HG03432 (cell line): Measurements from ENCODE around the gene ITGA7.

Experiments used
- ATAC-seq: cut with Tn5 transposase; IDR thresholded peaks from one replicate; pipeline ENCODE4 v1.9.1; 2021; ENCODE audit warnings: mild to moderate bottlenecking, moderate library complexity; ENCODE audit not compliant: unreplicated experiment

The ITGA7 gene

GRCh38 chr12:55720071-55720564 lies 12.4 kb upstream of the ITGA7 start, which contains the start of gene RDH5:
TSS of gene RDH5 (plus strand) at chr12:55720393. CDS start at chr12:55721185, 792 bp downstream.
- no peak for ATAC-seq

GRCh38 chr12:55719371-55719770 lies 11.7 kb upstream of the ITGA7 start:
- ATAC-seq = no peak

DNA sequence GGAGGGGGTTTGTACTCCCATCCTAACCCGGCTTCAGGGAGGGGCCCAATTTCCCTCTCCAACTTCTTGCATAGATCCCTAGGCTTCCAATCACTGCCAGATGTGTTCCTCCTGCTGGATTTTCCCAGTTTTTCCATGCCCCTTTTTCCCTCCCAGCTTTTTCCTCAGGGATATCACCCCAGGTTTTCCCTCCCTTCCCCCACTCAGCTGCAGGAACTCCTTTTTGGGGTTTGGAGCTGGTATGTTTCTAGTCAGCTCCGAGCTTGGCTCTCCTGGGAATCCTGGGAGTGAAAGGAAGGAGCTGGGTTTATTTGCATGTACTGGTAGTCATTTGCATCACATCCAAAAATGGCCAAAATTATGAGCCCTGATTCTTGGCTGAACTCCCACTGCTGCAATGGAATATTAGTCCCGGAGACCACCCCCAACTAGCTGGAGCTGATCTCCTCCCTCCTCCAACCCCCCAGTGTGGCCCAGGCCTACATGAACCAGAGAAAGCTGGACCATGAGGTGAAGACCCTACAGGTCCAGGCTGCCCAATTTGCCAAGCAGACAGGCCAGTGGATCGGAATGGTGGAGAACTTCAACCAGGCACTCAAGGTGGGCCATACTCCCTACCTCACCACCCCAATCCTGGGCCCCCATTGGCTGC lies 11.0 kb upstream of the ITGA7 start:
- ATAC-seq = no peak

- no peak for ATAC-seq
These were observed 10.3 kb upstream of the ITGA7 start for GRCh38 chr12:55718015-55718414.

DNA sequence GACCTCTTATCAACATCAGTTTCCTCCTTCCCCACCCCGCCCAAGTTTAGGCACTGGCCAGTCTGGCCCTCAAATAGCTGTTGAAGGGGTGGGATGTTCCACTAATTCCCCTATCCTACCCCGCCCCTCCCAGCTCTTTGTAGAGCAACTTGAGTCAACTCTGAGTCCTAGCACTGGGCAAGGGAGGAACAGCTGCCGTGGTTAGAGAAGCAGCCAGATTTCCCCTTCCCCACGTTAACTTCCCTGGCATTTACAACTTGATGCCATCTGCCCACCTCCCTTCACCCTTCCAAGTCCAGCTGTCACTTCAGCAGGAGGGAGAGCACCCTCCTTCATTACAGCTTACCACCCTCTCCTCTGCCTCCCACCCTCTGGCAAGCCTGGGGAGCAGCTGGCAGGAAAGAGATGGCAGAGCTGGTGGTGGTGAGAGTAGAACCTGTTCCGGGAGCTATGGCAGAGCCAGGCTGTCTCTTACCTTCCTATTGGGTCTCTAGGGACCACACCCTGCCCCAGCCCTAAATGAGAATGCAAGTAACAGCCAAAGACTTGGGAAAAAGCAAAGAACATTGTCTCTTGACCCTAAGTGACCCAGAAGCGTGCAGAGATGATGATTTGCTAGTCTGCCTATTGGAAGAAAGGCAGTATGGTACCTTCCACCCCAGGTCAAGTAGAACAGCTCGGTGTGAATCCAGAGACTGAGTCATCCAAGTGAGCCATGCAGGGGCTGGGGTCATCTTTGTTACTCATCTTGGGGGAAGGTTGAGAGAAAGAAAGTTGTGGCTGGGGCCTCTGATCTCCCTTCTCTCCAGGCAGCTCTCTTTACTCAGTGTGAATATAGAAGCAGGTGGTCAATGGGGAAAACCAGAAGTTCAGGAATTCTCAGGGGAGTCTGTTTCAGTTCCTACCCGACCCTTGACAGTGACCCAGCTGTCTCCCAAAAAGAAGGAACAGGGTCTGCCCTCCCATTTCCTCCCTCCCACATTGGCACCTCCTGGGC lies 9.6 kb upstream of the ITGA7 start:
- ATAC-seq = no peak

- ATAC-seq = no peak
These were observed 8.9 kb upstream of the ITGA7 start for GRCh38 chr12:55716582-55716957.

DNA sequence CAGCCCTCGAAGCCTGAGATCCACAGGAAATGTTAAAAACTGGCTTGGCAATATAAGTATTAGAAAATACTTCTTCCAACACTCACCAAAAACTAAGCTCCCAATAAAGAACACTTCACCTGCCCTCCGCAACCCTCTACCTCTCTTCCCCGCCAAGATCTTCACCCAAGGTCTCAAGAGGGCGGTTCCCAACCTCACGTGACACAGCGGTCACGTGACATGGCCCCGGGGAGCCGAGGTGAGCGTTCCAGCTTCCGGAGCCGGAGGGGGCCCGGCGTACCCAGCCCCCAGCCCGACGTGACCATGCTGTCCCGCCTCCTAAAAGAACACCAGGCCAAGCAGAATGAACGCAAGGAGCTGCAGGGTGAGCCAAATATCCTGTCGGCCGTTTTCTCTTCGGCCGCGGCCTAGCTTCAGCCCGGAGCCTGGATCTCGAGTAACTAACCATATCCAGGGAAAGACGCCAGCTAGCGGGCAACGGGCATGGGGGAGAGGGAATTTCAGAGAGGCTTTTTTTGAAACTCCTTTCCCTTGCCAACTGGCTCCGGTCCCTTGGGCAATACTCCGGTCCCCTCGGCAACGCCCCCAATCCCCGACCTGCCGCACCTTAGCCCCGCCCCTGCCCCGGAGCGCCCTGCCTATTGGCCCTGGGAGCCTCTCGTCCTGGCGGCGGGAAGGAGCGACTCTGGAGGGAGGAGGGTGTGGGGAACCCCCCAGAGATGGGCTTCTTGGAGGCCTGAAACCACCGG lies 8.3 kb upstream of the ITGA7 start, which contains the start of gene BLOC1S1:
BLOC1S1 (plus strand) TSS at position 214 of the 749 bp plus-strand sequence; CDS start at position 220, 6 bp downstream.
- peak; percentile 95 for ATAC-seq

DNA sequence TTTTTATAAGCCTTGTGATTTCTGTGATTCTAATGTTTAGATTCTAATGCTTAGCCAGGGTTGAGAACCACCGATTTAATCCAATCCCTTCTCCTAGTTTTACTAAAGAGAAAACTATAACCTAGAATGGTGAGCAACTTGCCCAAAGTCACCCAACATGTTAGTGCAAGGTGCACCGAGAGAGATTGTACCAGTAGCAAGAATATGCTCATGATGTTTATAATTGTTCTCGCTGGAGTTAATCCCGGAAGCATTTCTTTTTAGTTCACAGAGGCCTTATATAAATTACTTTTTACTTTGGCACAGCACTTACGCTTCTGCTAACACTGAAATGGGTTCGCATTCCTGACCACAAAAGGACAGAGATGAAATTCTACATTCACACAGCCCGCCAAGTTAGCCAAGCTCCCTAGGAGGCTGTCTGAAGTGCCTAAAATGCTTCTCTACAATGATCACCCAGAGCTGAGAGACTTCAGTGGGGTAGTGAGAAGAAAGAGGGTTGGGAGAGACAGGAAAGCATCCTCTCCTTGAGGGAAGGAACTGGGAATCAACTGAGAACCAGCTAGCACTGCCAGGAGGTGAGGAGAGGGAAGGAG lies 7.6 kb upstream of the ITGA7 start:
- ATAC-seq = no peak

GRCh38 chr12:55713721-55714120 lies 6.0 kb upstream of the ITGA7 start:
- ATAC-seq = no peak

DNA sequence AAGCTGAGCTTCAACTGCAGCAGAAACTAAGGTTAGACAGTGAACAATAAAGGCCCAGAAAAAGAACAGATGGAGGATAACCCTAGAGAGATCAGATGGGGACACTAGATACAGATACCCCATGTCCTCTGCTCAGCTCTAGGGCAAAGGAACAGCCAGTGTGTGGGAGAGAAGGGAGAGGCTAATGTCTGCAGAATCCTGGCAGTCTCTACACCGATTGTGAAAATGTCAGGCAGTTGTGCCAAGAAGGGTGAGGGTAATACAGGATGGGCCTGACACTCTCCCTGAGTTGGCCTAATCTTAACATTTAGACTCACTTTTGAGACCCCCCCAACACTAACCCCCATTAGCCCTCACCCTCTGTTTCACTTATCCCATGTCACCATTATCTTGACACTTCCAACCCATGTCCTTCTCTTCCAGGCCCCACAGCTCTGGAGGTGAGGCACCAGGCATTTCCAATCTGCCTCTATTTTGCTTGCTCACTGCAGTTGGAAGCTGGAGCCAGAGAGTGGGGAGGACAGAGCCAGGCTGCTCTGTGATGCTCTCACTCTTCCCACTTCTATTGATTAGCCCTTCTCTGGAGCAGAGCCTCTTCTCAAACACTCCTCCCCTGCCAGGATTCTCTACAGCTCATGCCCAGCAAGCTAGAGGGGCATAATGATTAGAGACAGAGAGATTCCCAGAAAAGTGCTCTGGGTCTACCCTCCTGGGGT lies 5.2 kb upstream of the ITGA7 start:
- ATAC-seq = no peak

DNA sequence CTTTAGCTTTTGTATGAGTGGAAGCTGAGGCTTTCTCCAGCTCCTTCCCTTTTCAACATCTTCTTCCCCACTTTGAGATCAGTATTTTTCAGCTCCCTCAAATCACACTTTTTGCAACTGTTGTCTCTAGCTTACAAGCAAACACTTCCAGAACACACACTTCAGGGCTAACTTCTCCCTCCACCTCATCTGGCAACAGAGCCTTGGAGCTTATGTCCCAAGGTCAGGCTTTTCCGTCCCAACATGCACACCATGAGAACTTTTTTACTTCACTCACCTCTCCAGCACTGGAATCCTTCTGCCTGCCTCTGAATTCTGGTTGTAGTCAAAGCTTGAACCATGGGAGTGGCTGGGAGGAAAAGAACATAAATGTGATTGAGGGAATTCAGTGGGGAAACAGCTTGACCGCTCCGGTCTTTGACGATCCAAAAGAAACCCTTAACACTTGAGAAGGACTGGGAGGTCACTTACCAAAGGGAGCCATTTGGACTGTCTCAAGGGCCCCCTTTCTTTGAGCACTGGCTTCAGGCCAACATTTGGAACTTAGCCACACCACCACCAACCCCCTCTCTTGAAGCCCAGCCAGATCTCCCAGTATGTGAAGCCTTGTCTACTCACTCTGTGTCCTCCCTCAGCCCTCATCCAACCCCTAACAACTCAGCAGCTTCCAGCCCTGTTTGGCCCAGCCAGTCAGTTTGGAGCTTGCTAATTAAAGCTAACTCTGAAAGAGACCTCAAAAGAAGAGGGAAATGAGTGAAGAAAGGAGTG lies 4.3 kb upstream of the ITGA7 start:
- no peak for ATAC-seq

- no peak for ATAC-seq
These were observed 1.1 kb upstream of the ITGA7 start for GRCh38 chr12:55708695-55709233.

DNA sequence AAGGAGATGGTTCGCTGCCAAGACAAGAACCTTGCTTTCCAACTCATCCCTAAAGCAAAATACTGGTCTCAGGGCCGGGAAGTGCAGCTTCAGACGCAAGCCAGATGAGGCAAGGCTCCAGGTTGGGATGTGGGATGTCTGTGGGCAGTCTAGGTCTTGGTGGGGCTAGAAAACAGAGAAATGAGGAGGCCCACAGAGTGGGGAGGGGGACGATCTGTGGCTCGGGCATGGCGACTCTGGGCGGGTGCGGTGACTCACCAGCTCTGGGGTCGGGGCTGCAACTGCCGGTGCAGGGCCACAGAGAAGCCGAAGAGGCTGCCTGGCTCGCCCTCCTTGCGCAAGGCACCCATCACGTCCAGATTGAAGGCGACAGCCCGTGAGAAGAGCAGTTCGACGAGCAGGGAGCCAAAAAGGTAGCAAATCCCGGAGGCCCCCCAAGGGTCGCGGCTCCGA lies 459 bp downstream of the ITGA7 start:
- no peak for ATAC-seq

DNA sequence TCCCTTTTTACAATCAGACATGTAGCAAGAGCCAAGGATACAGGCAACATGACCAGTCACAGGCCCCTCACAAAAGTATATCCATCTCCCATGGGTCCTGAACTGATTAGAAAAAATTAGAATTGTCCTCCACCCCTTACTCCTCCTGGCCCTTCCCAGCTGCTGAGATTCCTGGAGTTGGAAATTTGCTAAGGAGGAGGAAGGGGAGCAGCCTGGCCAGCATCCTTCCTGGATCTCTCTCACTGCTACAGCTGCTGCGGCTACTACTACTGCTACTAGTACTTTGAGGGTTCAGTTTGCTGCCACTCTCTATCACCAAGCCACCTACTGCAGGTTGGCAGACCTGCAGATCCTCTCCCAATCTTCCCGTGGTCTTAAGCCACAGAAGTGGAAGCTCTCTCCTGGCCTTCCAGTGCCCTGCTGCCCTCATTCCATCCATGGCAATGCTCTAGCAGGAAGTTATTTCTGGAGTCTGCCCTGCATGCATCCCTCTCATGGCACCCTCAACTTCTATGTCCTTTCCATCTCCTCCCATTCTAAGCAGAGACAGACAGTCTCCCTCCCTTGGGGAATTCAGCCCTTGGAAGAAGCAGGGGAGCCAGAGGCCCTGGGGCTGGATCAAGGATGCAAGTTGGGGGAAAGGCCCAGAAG lies 1.0 kb downstream of the ITGA7 start:
- no peak for ATAC-seq

DNA sequence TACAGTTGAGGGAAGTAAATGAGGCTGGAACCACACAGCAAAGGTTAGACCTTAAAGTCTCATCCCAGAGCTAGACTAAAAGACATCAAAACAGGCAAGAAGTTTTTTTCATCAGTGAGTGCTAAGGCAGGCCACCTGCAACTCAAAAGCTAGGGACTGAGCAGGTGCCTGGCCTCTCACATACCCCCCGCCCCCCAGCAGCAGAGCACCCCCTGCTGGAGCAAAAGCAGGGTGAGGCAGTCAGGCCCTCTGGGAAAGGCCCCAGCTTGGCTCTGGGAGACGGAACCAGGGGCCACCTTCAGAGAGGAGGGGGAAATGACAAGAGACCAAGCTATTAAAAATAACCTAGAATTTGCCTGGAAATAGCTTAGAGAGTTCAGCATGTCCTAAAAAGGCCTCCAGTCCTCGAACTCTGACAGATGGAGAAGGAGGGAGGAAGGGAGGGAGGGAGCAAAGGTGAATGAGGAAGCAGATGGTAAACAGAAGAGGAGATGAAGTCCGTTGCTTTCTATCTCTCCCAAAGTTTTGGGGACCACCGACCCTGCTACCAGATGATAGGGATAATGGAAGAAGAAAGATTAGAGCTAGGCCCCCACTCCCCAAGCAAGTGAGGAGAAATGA lies 1.8 kb downstream of the ITGA7 start:
- no peak for ATAC-seq

GRCh38 chr12:55704824-55705718 lies 2.6 kb downstream of the ITGA7 start:
- ATAC-seq = no peak
